Neural progenitor cell (in vitro differentiated cells): ENCODE data around the gene DHX9. TPM values are rescaled to one million over a fixed set of nuclear protein-coding genes. Genes with fewer than 3 reads are reported as not detected.

Source experiments
- DNase-seq: peaks from one replicate; pipeline ENCODE4 v3.0.0-alpha.2; 2016; ENCODE audit warnings: low spot score
- H2AFZ ChIP-seq: fragments of 200-600 bp; sonication (generic); replicated peaks from 2 replicates; pipeline ENCODE4 v1.6.1; 2016; ENCODE audit warnings: antibody characterized with exemption
- H3F3A ChIP-seq: fragments of 200-600 bp; sonication (generic); 2 replicates; pipeline ENCODE4 v1.6.1; 2016; ENCODE audit warnings: antibody characterized with exemption, low read depth
- H3K27ac ChIP-seq: fragments of 200-600 bp; sonication (generic); 2 replicates; pipeline ENCODE4 v1.5.1; 2016; ENCODE audit warnings: mild to moderate bottlenecking
- H3K27me3 ChIP-seq: fragments of 200-600 bp; sonication (generic); 2 replicates; pipeline ENCODE4 v1.6.1; 2016; ENCODE audit warnings: mild to moderate bottlenecking, moderate library complexity
- H3K36me3 ChIP-seq: fragments of 200-600 bp; sonication (generic); 2 replicates; pipeline ENCODE4 v1.5.1; 2016
- H3K4me1 ChIP-seq: fragments of 200-600 bp; sonication (generic); 2 replicates; pipeline ENCODE4 v1.6.1; 2016; ENCODE audit warnings: mixed run types
- H3K4me2 ChIP-seq: fragments of 200-600 bp; sonication (generic); 2 replicates; pipeline ENCODE4 v1.6.1; 2016
- H3K4me3 ChIP-seq: fragments of 200-600 bp; sonication (generic); 2 replicates; pipeline ENCODE4 v1.5.1; 2016
- H3K79me2 ChIP-seq: fragments of 200-600 bp; sonication (generic); 2 replicates; pipeline ENCODE4 v1.6.1; 2016; ENCODE audit warnings: low read depth
- H3K9ac ChIP-seq: fragments of 200-600 bp; sonication (generic); 2 replicates; pipeline ENCODE4 v1.6.1; 2016
- H3K9me3 ChIP-seq: fragments of 200-600 bp; sonication (generic); 2 replicates; pipeline ENCODE4 v1.5.1; 2016; ENCODE audit warnings: low read depth
- H4K20me1 ChIP-seq: fragments of 200-600 bp; sonication (generic); 2 replicates; pipeline ENCODE4 v1.6.1; 2016; ENCODE audit warnings: low read depth
- H3K27ac Mint-ChIP-seq: 3 replicates; pipeline ENCODE4 v1.8.0; 2021; ENCODE audit warnings: mixed read lengths
- H3K27me3 Mint-ChIP-seq: 2 replicates; pipeline ENCODE4 v1.8.0; 2022; ENCODE audit warnings: low read depth, mild to moderate bottlenecking, inconsistent platforms, moderate library complexity, mixed read lengths; ENCODE audit not compliant: insufficient read depth
- H3K36me3 Mint-ChIP-seq: 3 replicates; pipeline ENCODE4 v1.8.0; 2021; ENCODE audit warnings: mixed read lengths
- H3K4me1 Mint-ChIP-seq: 3 replicates; pipeline ENCODE4 v1.8.0; 2021; ENCODE audit warnings: mixed read lengths
- H3K4me3 Mint-ChIP-seq: 3 replicates; pipeline ENCODE4 v1.8.0; 2021; ENCODE audit warnings: mild to moderate bottlenecking, moderate library complexity, mixed read lengths
- H3K9me3 Mint-ChIP-seq: 3 replicates; pipeline ENCODE4 v1.8.0; 2020; ENCODE audit warnings: mixed read lengths
- CTCF ChIP-seq: fragments of 200-600 bp; sonication (generic); IDR thresholded peaks from 2 replicates; pipeline ENCODE4 v1.5.1; 2017; ENCODE audit warnings: antibody characterized with exemption, mild to moderate bottlenecking
- EZH2 ChIP-seq: fragments of 200-600 bp; sonication (generic); IDR thresholded peaks from 2 replicates; pipeline ENCODE4 v1.6.1; 2017; ENCODE audit warnings: antibody characterized with exemption, mild to moderate bottlenecking, moderate library complexity
- EZH2phosphoT487 ChIP-seq: fragments of 200-600 bp; sonication (generic); IDR thresholded peaks from 2 replicates; pipeline ENCODE4 v1.6.1; 2017; ENCODE audit warnings: antibody characterized with exemption
- total RNA-seq: library from RNA; depleted of rRNA; stranded (reverse); fragments of >200 nt; gene quantifications from 2 replicates; pipeline ENCODE4 v1.2.3, GENCODE V29; 2015; ENCODE audit warnings: low replicate concordance

Gene DHX9
- total RNA-seq, 1 donor from 2014 or later, result 400 TPM

GRCh38 chr1:182925661-182926060 is 86.5 kb downstream of the DHX9 start:
- no peak overlapping the region for H3K4me3 Mint-ChIP-seq
- Histone ChIP-seq H2AFZ (no peak overlapping the region), H3K79me2 (no peaks in the 10 kb centered on the region), H3K9ac (no peak overlapping the region), H3K4me2 (no peak overlapping the region), H3F3A (no peaks in the 10 kb centered on the region), H3K4me1 (no peaks in the 10 kb centered on the region), H3K4me3 (no peak overlapping the region), H3K27me3 (no peaks in the 10 kb centered on the region), H4K20me1 (no peaks in the 10 kb centered on the region), H3K36me3 (no peaks in the 10 kb centered on the region), H3K9me3 (no peaks in the 10 kb centered on the region), H3K27ac (no peak overlapping the region)
- no peak for DNase-seq
- no peaks in the 10 kb centered on the region for H3K9me3 Mint-ChIP-seq
- H3K36me3 Mint-ChIP-seq, result no peaks in the 10 kb centered on the region
- H3K4me1 Mint-ChIP-seq, result no peaks in the 10 kb centered on the region
- peaks cover 4% of the 10 kb centered on the region for H3K27me3 Mint-ChIP-seq
- H3K27ac Mint-ChIP-seq, result no peak overlapping the region
- no peak for TF ChIP-seq EZH2phosphoT487
- TF ChIP-seq EZH2, result no peak

DNA sequence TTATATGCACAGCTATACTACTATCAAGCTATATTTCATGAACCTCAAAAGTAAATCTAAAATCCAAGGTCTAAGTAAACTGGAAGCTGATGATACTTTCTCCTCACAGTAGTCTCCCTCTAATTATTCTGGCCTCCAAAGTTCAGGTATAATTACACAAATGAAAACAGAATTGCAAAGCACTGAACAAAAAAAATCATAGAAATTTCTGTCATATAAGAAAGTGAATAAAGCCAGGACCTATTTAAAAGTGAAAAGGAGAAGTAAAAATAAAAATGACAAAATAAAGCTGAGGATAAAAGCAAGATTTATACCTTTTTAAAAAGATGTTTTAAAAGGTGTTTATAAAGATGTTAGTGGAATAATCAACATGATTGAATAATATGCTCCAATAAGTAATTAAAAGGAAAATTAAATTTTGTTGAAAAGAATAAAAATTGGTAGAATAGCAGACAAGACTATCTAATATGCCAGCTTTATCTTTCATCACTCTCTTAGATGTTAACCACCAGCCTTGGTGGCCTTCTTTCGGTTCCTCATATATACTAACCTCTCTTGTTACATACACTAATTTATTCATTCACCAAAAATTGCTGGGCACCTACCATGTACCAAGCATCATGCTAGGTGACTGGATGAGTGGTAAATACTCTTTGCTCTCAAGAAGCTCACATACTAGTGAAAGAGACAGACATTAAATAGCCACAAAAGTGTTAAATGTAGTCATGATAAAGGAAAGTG is 88.7 kb downstream of the DHX9 start:
- H3K9me3 Mint-ChIP-seq, result no peaks in the 10 kb centered on the region
- H3K4me3 Mint-ChIP-seq, result no peak overlapping the region
- H3K27me3 ChIP-seq, result no peaks in the 10 kb centered on the region
- no peaks in the 10 kb centered on the region for H3K36me3 Mint-ChIP-seq
- H3K36me3 ChIP-seq, result no peaks in the 10 kb centered on the region
- H3K4me1 Mint-ChIP-seq, result no peaks in the 10 kb centered on the region
- peaks cover 4% of the 10 kb centered on the region for H3K27me3 Mint-ChIP-seq
- H2AFZ ChIP-seq, result no peak overlapping the region
- H3F3A ChIP-seq, result no peaks in the 10 kb centered on the region
- no peak for TF ChIP-seq CTCF
- no peak for TF ChIP-seq EZH2
- no peak for TF ChIP-seq EZH2phosphoT487
- no peaks in the 10 kb centered on the region for H3K9me3 ChIP-seq
- DNase-seq, result no peak
- no peak overlapping the region for H3K4me2 ChIP-seq
- H3K4me1 ChIP-seq, result no peaks in the 10 kb centered on the region
- no peak overlapping the region for H3K4me3 ChIP-seq
- H3K27ac ChIP-seq, result no peak overlapping the region
- no peaks in the 10 kb centered on the region for H3K79me2 ChIP-seq
- H4K20me1 ChIP-seq, result no peaks in the 10 kb centered on the region
- no peak overlapping the region for H3K9ac ChIP-seq
- H3K27ac Mint-ChIP-seq, result no peak overlapping the region

- Mint-ChIP-seq H3K36me3 (no peaks in the 10 kb centered on the region), H3K27ac (no peak overlapping the region), H3K4me3 (no peak overlapping the region), H3K27me3 (peaks cover 2% of the 10 kb centered on the region), H3K9me3 (no peaks in the 10 kb centered on the region), H3K4me1 (no peaks in the 10 kb centered on the region)
- Histone ChIP-seq H3K9me3 (no peaks in the 10 kb centered on the region), H3K79me2 (no peaks in the 10 kb centered on the region), H3K27me3 (no peaks in the 10 kb centered on the region), H2AFZ (no peak overlapping the region), H3K27ac (no peak overlapping the region), H3F3A (no peaks in the 10 kb centered on the region), H3K4me2 (no peak overlapping the region), H3K9ac (no peak overlapping the region), H3K4me3 (no peak overlapping the region), H3K36me3 (no peaks in the 10 kb centered on the region), H3K4me1 (no peaks in the 10 kb centered on the region), H4K20me1 (no peaks in the 10 kb centered on the region)
- TF ChIP-seq EZH2, result no peak
- no peak for TF ChIP-seq EZH2phosphoT487
- no peak for TF ChIP-seq CTCF
- no peak for DNase-seq
Observed at GRCh38 chr1:182930985-182931384, 91.8 kb downstream of the DHX9 start.

DNA sequence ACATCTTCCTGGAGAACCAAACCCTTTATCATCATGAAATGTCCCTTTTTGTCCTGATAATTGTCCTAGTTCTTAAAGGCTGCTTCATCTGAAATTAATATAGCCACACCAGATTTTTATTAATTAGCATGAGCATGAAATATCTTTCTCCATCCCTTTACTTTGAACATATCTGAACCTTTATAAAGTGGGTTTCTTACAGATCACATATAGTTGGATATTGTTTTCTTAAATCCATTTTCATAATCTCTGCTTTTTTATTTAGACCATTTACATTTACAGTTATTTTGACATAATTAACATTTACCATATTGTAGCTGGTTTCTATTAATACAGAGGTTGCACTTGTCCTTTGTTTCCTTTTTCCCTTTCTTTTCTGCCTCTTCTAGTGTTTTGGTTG is 96.6 kb downstream of the DHX9 start:
- Histone ChIP-seq H2AFZ (no peak overlapping the region), H3K9me3 (no peaks in the 10 kb centered on the region), H3K27ac (no peak overlapping the region), H3K4me2 (no peak overlapping the region), H4K20me1 (no peaks in the 10 kb centered on the region), H3K4me3 (no peak overlapping the region), H3F3A (no peaks in the 10 kb centered on the region), H3K79me2 (no peaks in the 10 kb centered on the region), H3K27me3 (no peaks in the 10 kb centered on the region), H3K4me1 (no peaks in the 10 kb centered on the region), H3K36me3 (no peaks in the 10 kb centered on the region), H3K9ac (no peak overlapping the region)
- Mint-ChIP-seq H3K4me3 (no peak overlapping the region), H3K4me1 (no peaks in the 10 kb centered on the region), H3K9me3 (peaks cover 9% of the 10 kb centered on the region), H3K36me3 (no peaks in the 10 kb centered on the region), H3K27ac (no peak overlapping the region), H3K27me3 (peaks cover 2% of the 10 kb centered on the region)
- DNase-seq, result no peak
- TF ChIP-seq EZH2, result no peak
- TF ChIP-seq EZH2phosphoT487, result no peak
- no peak for TF ChIP-seq CTCF
